Measurements from ENCODE around the gene FGF12.

FGF12 gene

DNA sequence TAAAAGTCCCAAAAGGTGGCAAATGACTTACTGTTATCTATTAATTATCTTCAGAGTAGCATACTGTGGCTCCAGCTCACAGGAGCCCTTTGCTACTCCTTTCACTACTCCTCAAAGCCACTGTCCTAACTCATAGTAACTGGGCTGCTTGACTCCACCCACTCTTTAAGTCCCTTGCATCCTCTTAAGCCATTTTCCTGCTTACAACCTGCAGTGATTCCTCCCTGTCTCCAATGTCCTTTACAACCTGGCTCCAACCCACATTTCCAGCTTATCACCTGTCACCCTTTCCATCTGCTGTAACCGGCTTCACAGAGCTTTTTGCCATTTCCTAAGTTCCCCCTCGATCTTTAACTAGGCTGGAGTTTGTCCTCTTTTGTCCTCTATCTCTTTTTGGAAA, 388.1 kb downstream of the FGF12 start:
- no peak for DNase-seq (ENCODE audit: low read depth in 2 of 2)

DNA sequence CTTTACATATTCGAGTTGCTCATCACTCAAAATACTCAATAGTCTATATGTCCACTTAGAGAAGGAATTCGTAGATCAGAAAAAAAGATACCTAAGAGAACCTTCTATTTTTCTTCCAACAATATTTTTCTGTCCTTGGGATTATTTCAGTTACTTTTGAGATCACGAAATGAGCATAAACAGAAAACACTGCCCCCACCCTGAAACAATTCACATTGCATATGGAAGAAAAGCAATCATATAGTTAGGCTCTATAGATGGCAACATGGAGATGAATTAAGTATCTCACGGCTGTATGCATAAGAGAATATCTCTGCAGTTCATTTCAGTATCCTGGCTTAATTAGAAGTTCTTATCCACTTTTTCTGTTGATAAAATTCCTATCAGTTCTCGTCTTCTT, 391.1 kb downstream of the FGF12 start:
- no peak for DNase-seq (ENCODE audit: low read depth in 2 of 2)

DNA sequence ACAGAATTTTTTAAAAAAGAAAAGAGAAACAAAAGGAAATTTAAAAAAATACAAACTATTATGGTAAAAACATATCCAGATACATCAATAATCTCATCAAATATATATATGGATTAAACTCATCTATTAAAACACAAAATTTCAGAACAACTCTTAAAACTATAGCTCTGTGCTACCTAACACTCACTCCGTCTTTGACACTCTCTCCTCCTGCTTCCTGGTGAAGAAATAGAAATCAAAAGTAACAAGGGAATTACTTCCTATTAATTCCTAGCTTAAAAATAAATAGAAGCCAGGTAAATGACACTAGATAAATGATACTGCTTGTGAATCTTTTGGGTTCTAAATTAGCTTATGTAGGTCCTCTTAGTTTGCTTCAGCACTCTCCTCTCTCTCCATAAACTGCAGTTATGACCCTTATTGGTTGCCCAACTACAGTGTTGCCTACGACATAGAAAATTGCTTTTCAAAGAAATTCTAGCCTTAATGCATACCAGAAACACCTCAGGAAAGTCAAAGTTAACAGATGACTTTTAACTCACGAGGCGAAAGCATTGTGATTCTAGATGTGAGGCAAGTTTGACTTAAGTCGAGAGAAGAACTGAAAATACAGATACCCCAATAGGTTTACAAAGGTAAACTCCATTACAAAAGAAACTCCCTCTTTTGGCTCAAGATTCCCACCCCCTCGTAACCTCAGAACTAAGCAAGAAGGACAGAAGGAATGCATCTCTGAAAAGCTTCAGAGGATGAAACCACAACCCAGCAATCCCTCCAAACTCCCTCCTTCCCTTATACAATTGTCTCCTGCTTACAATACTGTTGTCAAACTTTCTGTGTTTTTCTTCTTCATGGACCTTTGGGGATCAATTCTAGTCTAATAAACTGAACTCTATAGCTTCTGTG, 394.7 kb downstream of the FGF12 start:
- DNase-seq (ENCODE audit: low read depth in 2 of 2), result no peak

DNA sequence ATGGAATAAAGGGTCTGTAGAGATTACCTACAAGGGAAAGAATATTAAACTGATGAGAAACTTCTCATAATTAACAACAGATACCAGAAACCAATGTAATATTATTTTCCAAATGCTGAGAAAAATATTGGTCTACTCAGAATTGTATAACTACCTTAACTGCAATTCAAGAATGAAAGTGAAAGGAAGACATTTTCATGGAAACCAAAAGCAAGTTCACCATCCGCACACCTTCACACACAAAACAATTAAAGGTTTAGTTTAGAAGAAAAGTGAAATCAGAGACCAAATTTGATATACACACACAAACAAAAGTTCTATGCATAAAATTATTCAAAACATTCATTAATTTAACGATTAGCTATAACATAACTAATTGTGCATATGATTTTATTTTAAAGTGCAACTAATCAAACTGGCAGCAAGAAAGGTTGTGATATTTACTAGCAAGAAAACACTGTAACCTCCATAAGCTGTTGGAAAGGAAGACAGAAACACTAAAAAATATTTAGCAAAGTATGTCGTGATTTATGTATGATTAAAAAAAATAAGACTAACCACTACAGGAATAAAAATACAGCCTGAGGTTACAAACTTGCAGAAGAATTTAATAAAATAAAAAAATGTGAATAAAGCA, 395.5 kb downstream of the FGF12 start:
- no peak for DNase-seq (ENCODE audit: low read depth in 2 of 2)

DNA sequence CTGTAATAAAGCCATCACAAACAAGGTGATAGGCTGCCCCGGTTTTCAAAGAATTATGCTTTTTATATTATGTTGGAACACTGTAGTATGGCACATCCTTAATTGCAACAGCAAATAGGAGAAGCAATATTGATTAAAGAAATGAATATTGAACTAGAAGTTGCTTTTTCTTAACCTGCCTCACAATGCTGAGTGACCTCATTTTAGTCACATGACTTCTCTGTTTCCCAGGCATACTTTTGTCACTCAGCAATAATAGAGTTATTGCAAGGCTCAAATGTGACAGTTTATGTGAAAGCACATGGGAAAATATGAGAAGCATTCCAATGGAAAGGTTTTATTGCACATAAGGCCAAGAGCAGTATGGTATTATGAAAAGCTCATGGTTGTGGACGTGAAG, 400.7 kb downstream of the FGF12 start:
- DNase-seq (ENCODE audit: low read depth in 2 of 2), result no peak

DNA sequence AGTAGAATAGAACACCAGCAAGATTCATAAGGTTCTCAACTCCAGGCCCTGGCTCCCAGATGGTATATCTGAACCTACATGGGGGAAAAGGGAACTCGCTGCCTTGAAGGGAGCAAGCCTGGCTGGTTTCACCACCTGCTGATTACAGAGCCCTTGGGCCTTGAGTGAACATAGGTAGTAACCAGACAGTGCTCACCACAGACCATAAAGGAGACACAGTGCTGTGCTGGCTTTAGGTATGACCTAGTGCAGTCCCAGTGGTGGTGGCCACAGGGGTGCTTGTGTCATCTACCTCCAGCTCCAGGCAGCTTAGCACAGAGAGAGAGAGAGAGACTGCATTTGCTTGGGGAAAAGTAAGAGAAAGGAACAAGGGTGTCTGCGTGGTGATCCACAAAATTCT, 409.8 kb downstream of the FGF12 start:
- no peak for DNase-seq (ENCODE audit: low read depth in 2 of 2)

DNA sequence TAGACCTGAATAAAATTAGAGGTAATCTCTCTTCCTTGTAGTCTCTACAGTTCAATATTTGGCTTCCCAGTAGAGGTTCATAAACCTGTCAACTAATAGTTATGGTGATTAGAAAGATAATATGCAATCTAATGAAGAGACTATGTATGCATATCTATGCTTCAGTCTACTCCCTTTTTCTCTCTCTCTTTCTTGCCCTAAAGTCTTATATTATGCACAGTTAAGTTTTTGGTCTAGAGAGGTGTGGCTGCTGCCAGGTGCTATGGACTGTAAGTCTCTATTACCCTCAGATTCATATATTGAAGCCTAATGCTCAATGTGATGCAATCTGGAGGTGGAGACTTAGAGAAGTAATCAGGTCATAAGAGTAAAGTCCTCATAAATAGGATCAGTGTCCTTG, 413.7 kb downstream of the FGF12 start:
- no peak for DNase-seq (ENCODE audit: low read depth in 2 of 2)

DNA sequence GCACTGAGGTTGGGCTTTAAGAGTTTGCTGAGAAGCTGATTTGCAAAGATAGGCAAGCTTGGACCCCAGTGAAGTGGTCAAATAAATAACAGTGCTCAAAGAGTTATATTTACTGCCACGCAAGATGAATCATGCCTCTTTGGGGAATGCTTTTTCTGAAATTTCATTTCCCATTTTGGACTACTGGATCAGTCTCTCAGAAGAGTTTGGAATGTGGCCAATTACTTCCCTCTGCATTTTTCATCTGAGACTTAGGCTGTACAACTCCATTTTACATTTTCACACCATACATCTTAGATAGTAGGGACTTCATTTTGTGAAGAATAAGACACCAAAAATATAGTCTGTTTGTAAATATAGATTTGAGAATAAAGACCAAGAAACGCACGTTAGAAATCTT, 419.7 kb downstream of the FGF12 start:
- no peak for DNase-seq (ENCODE audit: low read depth in 2 of 2)

DNA sequence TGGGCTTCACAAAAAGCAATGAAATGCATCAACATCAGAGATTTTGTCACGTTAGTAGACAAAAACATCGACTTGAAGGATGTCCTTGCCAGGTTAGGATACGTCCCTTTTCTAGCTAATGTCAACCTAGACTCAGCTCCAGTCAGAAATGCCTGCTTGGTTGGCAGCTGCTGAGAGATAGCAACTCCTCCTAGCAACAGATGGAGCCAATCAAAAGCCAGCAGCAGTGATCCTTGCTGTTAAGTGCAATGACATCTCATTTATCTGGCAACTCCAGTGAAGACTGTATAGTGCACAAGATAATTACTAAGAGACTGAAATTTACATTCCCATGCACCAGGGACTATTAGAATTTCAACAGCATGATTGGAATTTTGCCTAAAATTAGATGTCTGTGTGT, 424.1 kb downstream of the FGF12 start:
- DNase-seq (ENCODE audit: low read depth in 2 of 2), result no peak

DNA sequence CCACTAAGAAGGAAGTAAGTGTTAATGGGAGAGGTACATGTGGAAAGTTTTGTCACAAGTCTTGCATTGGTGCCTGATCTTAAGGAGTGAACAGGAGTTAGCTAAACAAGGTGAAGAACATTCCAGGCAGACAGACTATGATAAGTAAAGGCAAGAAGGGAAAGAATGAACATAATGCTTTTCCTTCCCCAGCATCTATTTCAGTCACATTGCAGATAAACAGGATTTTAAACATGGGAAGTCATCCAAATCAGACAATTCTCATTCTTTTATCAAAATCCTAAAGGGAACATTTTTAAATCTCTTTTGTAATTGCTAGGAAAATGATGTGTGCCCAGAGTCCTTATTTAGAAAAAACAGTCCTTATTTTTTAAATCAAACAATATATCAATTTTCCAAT, 424.6 kb downstream of the FGF12 start:
- no peak for DNase-seq (ENCODE audit: low read depth in 2 of 2)

DNA sequence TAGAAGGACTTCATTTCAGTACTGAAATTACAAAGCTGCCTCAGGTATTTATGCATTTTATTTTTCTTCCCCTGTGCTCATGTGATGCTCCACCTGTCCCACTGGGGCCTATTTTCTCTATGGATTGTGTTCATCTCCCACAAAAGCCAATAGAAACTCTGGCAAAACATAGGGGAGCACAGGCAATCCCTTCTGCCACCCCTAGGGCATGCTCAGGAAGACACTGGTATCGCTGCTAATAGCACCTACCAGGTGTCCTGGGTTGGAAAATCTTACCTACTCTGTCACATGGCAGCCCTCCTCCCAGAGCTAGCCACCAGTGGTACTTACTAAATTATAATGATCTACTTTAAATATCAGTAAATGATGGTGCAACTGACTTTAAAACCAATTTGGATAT, 427.4 kb downstream of the FGF12 start:
- DNase-seq (ENCODE audit: low read depth in 2 of 2), result no peak

DNA sequence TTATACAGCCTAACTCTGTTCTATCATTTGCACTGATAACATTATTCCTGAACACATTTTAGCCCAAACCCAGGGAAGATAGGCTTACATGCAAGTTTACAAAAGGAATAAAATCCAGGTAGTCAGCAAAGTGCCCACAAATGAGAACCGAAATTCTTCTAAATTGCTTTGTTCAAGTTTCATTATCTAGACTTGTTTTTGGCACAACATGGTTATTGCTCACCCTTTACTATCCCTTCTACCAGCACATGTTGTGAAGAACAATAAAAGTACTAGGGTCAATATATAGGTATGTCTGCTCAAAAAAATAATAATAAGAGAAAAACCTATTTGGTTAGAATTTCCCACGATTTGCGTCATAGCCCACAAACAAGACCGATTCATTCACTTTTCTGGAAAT, 430.5 kb downstream of the FGF12 start:
- DNase-seq (ENCODE audit: low read depth in 2 of 2), result no peak

DNA sequence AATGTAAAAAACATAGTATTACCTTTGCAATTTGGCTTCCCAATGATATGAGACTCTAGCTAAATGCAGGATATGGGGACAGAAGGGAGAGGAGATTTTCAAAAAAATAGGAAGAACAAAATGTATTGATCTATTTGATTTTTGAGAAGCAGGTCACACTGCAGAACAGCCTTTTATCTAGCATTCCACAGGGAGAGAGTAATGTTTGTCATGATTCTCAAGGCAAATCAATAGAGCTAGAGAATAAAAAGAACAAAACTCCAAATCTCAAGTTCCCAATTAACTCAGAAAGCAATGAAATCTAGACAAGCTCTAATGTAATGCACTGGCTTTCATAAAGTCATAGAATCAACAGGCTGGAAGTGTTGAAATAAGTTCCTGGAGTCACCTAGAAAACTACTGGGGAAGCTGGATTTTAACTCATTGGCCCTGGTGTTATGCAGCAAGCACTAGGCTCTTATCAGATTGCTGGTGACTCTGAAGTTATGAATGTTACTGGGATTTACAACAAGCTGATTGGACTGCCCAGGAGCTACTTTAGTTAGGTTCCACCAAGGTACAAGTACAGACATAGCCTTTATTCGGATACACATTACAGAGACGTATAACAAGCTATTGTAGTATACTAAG, 442.8 kb downstream of the FGF12 start:
- no peak for DNase-seq (ENCODE audit: low read depth in 2 of 2)

DNA sequence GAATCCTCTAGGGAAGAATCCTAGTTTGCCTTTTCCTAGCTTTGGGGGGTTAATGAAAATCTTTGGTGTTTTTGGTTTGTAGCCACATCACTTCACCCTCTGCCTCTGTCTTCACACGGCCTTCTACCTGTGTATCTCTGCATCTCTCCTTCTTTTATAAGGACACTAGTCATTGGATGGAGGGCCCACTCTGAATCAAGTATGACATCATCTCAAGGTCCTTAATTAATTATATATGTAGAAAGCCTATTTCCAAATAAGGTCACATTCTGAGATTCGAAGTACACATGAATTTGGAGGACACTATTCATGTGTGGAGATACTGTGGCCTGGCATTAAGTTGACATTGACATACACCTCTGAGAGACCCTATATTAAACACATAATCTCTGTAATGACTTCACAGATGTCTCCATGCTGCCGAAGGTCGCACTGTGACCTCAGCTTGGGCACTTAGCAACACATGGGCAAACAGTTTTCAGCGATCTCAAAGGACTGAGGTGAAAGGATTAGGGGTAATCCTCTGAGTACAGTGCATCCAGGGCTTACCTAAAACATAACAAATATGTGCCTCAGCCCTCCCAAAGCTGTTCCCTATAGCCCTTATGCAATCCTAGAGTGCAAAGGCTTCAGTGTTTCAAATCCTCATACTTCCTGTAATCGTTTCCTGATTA, 446.0 kb downstream of the FGF12 start:
- DNase-seq (ENCODE audit: low read depth in 2 of 2), result no peak

DNA sequence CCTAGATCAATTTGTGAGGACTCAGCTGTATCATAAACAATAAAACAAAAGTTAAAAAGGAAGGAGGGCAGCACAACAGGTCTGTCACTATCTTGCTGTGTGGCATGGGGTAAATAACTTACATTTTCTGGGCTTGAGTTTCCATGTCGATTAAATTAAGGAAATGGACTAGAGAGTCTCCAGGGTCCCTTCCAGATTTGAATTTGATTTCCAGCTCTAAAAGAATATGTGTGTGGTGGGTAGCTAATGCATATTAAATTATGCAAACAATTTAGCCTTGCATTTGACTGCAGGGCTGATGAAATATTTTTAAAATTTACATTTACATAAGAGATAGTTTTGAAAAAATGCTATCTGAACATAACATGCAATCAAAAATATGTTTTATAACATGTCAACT, 447.7 kb downstream of the FGF12 start:
- no peak for DNase-seq (ENCODE audit: low read depth in 2 of 2)

DNA sequence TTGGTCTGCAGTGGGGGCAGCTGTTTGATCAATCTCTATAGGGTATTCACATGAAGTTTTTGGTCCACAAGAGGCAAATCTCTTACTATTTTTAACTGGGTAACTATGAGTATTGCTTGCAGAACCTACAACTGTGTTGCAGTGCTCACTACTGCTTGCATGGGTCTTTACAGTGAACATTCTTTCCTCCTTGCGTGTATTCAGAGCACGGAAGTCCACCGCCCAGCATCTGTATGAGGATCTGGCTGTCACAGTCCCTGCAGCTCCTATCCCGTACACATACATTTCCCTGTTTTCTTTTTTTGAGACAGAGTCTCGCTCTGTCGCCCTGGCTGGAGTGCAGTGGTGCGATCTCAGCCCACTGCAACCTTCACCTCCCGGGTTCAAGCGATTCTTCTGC, 449.9 kb downstream of the FGF12 start:
- DNase-seq (ENCODE audit: low read depth in 2 of 2), result no peak

DNA sequence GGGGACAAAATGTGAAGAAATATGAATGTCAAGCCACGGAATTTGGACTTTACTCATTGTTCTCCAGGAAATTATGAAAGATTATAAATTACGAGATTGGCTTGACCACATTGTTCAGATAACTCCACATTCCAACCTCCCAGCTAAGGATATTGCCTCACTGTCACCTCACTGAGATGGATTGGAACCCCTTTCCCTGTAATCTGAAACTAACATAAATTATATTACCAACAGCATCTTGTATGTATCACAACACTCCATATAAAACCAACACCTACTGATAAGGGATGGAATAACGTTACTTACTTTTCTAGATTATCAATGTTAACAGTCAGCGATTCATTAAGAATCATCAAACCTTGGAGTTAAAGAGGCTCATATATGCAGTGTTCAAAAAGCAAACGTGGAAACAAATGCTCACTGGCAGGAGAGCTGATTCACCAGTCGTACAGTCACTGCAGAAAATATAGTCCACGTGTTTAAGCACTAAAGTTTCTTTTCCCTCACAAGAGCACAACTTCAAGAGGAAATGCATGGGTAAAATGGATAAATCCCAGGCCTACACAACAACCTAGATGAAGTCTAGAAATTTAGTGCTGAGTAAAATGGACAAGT, 451.5 kb downstream of the FGF12 start:
- DNase-seq (ENCODE audit: low read depth in 2 of 2), result no peak

DNA sequence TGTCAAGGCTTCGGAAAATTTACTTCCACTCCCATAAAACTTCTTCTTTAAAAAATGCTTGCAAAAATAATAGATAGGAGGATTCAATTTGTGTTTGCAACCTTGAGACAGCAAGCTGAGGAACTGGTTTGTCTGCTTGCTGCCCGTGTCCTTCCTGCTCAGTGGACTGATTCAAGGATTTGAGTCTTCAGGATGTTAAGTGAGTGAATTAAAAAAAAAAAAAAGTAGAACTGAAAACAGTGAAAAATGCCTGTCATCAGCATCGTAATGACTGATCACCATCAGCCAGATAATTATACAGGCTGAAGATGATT, 453.7 kb downstream of the FGF12 start:
- no peak for DNase-seq (ENCODE audit: low read depth in 2 of 2)

DNA sequence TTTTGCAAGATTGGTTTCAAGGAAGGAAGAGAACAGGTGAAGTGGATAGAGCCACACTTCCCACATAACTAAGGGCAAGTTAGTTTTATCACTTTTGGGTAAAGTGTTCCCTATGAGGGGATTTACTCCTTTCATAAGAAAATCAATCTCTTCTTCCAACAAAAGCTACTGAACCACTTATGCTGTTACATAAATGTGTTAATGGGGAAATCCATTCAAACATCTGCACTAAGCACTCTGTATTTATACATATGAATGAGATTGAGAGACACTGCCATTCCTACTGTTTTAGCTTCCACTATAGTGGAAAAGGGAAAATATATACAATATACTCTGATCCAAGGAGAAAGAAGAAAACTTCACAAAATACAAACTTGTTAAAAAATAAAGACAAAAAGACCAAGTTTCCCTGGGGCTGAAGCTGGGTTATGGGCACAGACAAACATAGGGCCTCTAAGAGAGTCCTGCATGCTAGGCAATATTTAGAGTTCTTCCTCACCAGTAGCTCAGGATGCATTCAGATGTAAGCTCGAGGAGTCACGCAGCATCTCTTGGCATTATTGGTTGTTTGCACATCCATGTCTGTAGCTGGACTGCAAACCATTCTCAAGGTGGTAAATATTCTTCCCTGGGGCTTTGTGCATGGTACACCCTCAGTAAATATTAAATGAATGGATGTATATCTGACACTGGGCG, 454.2 kb downstream of the FGF12 start:
- DNase-seq (ENCODE audit: low read depth in 2 of 2), result no peak

DNA sequence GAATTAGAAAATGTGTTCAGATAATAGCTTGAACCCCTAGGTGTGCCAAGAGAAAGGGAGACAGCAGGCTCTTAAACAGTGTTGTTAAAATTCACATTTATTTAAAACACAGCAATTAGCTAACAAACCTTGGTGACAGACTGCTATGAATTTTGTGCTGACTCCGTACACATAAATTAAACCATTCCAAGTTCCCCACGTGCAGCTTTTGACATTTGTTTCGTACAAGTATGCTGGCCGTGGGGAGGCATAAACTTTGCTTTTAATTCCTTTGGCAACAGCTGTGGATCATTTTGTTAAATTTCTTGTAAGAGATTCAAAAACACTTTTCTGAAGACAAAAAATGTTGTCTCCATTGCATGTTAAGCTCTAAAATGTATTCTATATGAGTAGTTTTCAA, 465.3 kb downstream of the FGF12 start:
- DNase-seq (ENCODE audit: low read depth in 2 of 2), result no peak

DNA sequence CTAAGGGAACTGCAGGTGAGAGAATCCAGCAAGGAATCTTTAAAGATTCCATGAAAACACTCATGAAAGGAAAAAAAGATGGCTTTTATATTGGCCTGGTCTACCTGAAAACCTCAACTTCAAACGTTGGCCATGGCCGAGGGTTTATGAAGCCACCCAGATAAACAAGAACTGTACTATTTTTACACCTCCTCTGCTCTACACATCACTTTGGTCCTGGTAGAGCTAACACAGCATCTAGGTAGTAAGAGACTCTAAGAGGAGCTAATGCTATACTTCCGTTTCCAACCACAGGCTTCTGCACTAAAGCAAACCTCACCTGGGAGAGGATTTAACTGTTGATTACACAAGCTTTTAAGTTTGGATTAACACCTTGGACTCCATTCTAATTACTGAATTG, 466.2 kb downstream of the FGF12 start:
- no peak for DNase-seq (ENCODE audit: low read depth in 2 of 2)

Data from stimulated activated CD4-positive, alpha-beta T cell treated with anti-CD3 and anti-CD28 coated beads, Interleukin-4, amount 100 ng/mL, for 48 hours (primary cell).